ENCODE results near the gene U2AF2.
A peak's percentile ranks its signal among the peaks of the same experiment; 100 is the strongest.

The U2AF2 gene

DNA sequence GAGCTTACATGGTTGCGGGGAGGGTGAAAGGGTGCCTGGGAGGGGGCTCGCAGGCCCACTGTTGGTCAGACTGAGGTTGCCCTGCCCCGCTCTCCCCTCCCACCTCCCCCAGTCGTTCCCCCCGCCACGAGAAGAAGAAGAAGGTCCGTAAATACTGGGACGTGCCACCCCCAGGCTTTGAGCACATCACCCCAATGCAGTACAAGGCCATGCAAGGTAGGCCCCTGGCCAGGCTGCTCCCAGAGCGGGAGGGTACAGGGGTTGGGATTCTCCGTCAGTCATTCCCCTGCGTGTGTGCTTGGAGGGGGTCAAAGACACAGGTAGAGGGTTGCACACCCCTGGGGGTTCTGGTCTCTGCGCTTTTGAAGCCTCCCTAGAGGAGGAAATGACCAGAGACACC is 5.6 kb downstream of the U2AF2 start:
- DNase-seq, result no peak

DNA sequence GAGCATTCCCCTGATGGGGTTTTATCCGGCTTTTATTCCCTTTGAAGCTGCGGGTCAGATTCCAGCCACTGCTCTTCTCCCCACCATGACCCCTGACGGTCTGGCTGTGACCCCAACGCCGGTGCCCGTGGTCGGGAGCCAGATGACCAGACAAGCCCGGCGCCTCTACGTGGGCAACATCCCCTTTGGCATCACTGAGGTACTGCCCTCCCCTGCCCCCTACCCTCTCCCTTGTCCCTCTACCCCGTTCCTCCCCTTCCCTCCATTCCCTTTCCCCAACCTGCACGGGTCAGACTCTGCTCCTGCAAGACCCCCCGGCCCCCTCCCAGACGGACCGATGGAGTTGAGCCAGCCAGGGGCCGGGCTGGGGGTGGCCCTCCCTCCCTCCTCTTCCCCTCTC is 6.2 kb downstream of the U2AF2 start:
- DNase-seq, result no peak

DNA sequence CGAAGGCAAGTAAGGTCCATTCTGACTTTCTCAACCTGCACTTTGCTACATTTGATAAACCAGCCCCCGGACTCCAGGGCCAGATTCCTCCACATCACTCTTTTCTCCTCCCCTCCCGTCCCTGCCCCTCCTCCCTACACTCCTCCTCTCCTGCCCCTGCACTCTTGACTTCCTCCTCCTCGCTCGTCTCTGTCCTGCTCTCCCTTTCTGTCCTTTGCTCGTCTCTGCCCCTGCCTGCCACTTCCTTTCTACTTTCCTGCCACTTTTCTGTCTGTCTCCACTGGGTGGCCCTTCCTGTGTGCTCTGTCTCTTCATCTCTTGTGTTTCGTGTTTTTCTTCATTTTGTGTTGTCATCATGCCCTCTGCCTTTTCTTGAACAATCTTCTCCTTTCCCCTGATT is 7.0 kb downstream of the U2AF2 start:
- DNase-seq, result no peak

DNA sequence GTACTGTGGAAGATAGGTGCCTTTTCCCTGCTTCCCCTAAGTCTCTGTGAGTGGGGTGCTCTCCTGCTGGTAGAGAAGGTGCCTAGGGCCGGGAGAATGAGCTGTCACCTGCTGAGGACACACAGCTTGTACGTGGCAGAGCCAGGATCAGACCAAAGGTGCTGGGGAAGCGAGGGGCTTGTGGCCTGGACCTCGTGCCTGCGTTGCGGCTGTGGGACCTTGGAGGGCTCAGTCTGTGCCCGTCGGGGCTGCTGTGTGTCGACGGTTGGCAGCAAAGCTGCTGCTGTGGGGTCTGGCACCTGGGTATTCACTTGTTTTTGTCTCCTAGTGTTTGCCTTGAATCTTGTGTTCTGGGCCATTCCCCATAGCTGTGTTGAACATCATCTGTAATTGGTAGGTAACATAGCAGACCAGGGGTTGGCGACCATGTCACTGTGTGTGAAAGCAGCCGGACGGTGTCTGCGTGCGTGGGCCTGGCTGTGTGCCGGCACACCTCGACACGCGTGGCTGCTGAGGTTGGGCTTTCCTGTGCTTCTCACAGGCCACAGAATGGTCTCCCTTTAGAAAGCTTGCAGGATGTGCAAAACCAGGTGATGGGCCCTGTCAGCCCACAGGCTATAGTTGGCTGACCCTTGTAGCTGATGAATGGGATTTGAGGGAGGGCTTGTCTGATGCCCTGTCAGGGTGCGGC is 9.2 kb downstream of the U2AF2 start:
- DNase-seq, result no peak

DNA sequence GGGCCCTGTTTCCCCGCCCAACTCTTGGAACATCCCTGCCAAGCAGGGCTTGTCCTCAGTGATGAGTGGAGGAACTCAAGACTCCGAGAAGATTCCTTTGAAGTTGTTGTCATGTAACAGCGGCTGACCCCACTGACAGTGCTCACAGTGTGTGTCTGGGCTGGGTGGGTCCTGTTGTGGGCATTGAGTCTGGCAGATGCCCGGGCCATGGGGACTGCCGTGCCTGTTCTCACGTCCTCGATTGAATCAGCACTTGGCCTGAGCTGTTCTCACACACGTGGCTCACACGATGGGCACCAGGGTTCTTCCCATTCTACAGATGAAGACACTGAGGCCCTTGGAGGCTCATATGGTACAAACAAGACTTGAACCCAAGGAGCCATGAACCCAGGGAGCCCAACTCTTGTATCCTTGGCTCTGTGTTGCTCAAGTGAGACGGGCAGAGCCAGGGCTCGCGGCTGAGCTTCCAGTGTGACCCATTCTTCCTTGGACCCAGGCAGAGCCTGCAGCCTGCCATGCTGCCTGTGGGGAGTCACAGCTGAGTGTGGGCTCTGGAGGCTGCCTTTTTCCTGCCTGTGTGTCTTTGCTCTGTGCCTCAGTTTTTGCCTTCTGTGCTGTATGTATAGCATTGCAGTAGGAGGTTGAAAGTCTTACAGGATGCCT is 11.6 kb downstream of the U2AF2 start:
- no peak for DNase-seq

DNA sequence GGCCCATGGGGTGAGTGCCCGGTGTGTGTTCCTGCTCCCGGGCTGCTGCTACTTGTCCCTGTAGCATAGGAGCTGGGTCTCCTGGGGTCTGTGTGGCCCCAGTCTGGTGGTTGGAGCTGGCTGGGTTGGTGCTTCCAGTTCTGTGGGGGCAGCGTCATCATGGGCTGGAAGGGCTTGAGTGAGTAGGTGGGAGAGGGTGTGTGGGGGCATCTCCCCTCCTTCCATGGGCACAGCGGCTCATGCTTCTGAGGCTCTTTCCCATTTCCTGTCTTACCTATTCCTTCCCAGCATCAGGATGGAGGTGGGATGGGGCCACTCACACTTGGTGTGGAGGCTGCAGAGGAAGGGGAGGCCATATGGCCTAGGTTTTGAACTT is 12.2 kb downstream of the U2AF2 start:
- DNase-seq, result no peak

DNA sequence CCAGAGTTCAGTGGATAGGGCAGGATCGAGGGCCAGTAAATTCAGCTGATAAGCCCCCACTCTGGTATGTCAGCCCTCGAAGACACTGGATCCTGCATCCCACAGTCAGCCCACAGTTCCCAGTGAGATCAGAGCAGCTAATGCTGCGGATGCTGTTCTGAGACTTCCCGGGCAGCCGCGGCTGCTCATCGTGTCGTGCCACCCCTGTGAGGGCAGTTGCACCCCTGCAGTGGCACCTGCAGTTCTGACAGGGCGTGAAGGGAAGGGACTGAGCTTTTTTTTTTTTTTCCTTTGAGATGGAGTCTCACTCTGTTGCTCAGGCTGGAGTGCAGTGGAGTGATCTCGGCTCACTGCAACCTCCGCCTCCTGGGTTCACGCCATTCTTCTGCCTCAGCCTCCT is 12.7 kb downstream of the U2AF2 start:
- no peak for DNase-seq

DNA sequence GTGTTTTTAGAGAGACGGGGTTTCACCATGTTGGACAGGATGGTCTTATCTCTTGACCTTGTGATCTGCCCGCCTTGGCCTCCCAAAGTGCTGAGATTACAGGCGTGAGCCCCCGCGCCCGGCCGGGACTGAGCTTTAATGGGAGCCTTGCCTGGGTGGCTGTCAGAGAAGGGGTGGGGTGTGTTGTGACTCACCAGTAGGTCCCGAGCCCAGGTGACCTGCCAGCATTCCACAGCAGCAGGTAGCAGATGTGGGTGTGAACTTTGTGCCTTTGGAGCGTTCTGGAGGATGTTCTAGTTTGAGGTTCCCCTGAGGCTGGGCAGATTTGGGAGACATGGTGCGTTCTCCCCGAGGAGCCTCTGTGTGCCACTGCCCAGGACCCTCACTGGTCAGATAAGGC is 13.1 kb downstream of the U2AF2 start:
- DNase-seq, result no peak

DNA sequence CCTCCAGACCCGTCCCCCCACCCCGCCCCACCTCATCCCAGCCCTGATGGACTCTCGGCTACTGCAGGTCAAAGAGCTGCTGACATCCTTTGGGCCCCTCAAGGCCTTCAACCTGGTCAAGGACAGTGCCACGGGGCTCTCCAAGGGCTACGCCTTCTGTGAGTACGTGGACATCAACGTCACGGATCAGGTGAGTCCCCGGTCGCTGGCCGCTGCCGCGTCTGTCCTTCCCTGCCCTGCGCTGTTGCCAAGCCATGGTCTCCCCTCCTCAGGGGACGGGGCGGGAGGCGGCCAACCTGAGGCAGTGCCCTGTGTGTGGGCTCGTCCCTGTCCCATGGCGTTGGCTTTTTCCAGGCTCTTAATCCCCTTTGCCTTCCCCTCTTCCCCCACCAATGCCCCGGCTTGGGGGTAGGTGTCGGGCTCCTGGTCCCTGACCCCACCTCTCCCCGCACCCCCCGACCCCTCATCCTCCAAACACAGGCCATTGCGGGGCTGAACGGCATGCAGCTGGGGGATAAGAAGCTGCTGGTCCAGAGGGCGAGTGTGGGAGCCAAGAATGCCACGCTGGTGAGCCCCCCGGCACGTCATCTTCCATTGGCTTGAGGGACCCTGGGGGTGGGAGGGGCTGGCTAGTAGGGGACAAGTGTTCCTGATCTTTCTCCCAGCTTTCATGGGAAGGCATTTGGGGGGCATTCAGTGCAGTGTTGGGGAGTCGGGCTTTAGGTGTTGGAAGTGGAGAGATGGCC is 13.9 kb downstream of the U2AF2 start:
- DNase-seq, result no peak

DNA sequence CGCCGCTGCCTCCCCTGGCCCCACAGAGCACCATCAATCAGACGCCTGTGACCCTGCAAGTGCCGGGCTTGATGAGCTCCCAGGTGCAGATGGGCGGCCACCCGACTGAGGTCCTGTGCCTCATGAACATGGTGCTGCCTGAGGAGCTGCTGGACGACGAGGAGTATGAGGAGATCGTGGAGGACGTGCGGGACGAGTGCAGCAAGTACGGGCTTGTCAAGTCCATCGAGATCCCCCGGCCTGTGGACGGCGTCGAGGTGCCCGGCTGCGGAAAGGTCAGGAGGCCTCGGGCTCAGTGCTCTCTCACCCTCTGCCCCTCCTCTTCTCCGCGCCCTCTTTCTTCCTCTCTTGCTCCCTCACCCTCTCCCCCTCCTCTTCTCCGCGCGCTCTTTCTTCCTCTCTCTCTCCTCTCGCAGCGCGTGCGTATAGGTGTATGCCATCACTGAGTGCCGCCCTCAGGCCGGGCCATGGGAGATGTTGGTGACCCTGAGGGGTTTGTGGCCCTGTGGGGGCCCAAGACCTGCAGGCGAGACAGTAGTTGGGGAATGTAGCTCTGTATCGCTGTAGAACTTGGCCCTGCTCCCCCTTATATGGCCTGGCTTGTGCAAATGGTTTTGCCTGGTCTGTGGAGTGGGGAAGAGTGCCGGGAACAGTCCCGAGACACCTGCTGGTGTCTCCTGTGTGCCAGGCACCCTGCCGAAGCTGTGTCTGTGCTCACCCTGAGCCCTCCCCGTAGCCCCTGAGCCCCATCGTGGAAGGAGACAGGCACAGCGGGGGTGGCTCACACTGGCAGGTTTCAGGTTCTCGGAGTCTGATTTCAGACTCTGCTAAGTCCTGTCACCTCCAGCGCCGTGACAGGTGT is 14.8 kb downstream of the U2AF2 start:
- no peak for DNase-seq

DNA sequence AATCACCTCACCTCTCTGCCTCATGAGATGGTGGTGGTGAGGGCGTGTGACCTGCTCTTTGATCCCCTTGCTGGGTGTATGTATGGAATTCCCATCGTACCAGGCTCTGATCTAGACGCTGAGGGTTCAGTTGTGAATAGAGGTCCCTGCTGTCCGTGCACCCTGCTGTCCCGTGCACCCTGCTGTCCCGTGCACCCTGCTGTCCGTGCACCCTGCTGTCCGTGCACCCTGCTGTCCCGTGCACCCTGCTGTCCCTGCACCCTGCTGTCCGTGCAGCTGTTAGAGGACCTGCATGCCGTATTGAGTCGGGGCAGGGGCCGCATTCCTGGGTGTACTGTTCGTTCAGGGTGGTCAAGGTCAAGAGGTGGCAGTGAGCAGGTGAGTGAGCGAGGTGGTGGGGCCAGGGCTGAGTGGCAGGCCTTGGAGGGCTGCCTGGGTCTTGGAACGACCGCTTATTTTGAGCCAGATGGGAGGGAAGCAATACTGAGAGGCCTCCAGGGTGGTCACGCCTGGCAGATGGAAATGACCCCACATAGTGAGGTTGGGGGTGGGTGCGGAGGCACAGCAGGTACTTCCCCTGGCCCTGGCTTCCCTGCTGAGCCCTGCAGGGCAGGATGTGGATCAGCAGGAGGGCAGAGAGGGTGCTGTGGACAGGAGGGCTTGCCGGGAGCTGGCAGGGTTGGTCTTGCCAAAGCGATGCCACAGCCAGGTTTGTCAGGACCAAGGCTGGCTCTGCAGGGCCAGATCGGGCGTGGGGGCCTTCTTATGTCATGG is 15.6 kb downstream of the U2AF2 start:
- DNase-seq, result no peak

DNA sequence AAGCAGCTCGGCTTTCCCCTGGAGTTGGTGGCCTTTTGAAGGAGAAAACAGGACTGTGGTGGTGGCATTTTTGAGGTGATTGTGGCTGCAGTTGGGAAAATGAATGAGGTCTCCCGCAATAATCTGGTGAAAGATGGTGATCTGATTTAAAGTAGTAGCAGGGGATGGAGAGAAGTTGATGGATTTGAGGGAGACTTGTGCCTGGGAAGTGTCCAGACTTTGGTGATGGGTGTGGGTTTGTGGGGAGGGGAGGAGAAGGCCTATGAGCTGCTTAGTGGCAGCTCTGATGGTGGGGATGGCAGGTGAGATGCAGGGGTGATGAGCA is 16.2 kb downstream of the U2AF2 start:
- no peak for DNase-seq

DNA sequence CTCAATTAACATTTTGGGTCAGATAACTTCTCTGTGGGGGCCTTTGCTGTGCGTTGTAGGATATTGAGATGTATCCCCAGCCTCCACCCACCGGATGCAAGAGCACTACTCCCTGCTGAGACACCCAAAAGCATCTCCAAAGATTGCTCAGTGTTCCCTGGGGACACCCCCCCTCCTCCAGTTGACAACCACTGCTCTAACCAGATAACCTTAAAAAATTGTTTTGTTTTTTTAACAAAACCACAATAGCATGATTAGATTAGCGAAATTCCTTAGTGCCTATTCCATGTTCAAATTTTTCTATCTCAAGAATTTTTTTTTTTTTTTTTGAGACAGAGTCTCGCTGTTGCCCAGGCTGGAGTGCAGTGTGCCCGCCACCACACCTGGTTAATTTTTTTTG is 17.6 kb downstream of the U2AF2 start:
- DNase-seq, result no peak

DNA sequence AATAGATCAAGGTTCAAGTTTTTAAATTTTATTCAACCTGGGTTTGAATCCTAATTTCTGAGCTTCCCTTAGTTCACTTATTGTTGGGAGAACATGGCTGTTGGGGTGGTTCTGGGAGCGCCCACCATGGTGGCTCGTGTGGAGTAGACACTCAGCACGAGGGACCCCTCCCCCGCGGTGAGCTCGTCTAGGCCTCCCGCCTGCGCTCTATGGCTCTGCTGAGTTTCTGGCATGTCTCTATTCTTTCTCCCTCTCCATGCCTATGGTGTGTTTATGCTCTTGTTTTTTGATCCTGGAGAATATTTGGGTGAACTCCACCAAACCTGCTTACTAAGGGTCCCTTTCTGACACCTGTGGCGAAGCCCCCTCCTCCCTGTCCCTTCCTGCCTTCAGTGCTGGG is 18.6 kb downstream of the U2AF2 start:
- DNase-seq, result no peak

DNA sequence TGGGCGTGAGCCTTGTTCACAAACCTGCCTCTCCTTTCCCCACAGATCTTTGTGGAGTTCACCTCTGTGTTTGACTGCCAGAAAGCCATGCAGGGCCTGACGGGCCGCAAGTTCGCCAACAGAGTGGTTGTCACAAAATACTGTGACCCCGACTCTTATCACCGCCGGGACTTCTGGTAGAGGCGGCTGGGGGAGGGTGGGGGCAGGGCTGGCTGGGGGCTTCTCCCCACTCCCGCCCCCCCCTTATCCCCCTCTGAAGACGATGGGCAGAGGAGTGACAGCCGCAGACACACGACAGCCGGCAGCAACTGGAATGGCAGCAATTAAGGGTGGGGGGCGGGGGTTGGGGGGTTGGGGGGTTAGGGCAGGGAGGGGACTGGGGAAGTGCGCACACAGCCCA is 19.1 kb downstream of the U2AF2 start:
- DNase-seq, result no peak

DNA sequence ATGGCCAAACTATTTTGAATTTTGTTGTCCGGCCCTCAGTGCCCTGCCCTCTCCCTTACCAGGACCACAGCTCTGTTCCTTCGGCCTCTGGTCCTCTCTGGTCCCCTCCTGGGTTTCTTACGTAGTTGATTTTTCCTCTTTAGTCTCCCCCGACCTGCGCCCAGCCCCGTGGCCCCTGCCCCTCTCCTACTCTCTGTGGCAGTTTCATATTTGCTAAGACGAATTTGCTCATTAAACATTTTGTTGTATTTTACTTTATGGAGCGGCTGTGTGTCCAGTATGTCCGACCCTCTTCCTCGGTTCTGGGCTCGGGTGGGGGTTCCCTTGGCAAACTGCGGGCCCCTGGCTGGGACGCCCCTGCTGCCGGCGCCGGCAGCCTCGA is 19.6 kb downstream of the U2AF2 start:
- DNase-seq, result no peak

DNA sequence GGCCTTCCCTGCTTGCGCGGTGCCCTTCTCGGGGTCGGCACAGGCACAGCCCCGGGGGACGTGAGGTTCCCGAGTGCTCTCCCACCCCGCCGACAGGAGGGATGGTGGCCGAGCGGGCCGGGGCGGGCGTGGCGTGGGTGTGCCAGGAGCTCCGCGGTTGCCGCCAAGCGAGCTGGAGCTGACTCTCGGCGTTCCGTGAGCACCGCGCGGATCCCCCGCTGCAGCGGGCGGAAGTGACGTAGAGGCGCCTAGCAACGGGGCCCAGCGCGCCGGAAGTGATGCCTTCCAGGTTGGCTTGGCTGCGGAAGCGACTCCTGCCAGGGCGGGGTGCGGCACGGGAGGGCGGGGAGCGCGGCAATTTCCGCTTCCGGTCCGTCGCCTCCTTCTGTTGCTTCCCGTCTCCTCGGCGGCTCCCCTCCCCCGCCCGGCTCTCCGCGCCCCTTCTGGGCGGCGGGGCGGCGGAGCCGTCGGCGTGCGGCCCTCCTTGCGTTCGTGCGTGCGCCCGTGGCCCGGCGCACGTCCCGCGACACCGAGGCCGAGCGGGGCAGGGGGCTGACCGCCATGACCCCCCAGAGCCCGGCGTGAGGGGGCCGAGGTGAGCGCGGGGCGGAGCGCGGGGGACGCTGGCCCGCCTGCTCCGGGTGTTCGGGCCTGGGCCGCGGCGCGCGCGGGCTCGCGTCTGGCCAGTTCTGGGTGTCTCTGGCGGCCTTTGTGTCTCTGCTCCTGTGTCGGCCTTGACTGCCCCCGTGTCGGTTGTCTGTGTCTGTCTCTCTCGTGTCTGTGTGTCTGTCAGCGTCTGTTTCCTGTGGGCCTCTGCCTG is 20.2 kb downstream of the U2AF2 start, which contains the start of gene EPN1:
EPN1 (plus strand) TSS at position 386 of the 820 bp plus-strand sequence. CDS start 3,402 bp downstream, outside the sequence.
- DNase-seq, result peak; percentile 96 to 97

DNA sequence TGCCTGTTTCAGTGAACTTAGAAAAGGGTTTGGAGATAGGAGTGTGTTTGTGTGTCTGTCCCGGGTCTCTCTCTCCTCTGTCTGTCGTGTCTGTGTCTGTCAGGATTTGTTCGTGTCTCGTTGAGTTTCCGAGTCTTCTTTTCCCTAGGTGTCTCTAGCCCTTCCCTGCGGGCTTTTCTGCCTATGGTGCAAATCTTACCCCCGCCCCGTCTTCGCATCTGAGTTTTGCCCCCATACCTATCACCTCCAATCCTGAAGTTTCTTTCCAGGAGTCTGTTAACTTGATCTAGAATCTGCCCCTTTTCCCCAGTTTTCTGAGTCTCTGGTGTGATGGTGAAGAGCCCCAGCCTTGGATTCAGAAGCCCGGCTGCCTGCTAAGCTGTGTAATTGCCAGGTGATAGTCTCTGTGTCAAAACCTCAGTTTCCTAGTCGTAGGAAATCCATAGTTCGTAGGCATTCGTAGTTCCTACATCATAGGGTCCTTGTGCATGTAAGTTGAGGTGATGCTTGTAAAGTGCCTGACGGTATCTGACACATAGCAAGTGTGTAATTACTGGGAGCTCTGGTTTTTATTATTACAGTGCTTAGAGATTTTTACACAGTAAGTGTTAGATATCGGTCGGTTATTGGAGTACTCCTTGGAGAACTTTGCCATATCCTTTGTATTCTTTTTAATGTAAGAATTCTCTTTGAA is 21.0 kb downstream of the U2AF2 start:
- DNase-seq, result no peak

DNA sequence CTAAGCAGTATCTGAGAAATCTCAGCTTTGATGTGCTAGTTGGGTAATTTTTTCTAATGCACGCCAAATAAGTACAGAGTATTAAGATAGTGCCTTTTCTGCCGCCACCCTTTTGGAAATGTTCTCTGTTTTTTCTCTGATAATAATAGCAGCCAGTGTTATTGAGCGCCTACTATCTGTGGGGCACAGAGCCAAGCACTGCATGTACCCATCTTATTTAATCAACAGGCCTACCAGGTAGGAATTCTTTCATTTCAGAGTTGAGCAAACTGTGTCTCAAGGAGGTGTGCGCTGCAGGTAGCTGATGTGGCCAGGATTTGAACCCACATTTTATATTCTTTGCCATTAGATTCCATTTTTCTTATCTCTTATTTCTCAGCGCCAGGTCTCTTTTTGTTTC is 21.5 kb downstream of the U2AF2 start:
- no peak for DNase-seq

DNA sequence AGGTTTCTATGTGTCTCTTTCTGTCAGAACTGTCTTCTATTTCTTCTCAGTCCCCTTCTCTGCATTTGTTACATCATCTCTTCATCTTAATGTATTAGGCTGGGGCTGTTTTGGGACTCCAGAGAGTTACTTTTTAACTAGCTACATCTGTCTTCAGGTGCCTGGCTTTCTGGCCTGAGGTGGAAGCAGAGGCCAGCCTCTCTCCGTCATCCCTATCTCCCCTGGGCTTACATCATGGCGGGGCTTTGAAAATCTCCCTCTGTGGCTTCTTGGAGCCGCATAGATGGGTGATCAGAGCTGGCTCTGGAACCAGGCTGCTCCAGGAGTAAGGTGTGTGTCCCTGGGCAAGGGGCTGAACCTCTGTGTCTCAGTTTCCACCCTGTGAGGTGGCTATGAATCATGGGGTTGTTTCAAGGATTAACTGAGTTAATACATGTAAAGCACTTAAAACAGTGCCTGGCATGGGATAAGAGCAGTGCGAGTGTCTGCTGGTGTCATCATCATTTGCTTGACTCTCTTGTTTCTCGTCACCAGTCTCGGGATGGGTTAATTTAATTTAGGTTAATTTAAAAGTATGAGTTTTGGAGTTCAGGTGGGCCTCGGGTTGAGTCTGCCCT is 22.2 kb downstream of the U2AF2 start:
- DNase-seq, result no peak
